ENCODE results near the gene DCAF6.

The DCAF6 gene

DNA sequence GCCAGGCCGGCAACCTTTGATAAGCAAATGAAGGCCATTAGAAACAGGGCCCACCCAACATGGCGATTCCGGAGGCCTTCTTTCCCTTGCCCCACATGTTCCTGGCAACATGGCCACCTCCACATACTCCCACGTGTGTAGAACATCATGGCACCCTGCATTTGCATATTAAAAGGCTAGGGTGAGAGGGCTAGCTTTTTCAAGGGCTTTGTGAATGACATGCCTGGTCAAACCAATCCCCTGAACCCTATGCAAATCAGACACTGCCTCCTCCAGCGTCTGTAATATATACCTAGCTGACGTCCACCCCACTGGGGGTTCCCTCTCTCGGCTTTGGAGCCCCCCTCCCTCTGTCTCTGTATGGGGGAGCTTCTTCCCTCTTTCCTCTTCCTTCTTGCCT, 24.2 kb upstream of the DCAF6 start:
- TF ChIP-seq ZFX (IDR thresholded peaks at IDR 0.05; ENCODE audit: borderline replicate concordance): no peak
- TF ChIP-seq, protein P1, sequence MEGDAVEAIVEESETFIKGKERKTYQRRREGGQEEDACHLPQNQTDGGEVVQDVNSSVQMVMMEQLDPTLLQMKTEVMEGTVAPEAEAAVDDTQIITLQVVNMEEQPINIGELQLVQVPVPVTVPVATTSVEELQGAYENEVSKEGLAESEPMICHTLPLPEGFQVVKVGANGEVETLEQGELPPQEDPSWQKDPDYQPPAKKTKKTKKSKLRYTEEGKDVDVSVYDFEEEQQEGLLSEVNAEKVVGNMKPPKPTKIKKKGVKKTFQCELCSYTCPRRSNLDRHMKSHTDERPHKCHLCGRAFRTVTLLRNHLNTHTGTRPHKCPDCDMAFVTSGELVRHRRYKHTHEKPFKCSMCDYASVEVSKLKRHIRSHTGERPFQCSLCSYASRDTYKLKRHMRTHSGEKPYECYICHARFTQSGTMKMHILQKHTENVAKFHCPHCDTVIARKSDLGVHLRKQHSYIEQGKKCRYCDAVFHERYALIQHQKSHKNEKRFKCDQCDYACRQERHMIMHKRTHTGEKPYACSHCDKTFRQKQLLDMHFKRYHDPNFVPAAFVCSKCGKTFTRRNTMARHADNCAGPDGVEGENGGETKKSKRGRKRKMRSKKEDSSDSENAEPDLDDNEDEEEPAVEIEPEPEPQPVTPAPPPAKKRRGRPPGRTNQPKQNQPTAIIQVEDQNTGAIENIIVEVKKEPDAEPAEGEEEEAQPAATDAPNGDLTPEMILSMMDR (IDR thresholded peaks at IDR 0.05): no peak
- H3K27ac ChIP-seq: peak overlapping the region; percentile 66

DNA sequence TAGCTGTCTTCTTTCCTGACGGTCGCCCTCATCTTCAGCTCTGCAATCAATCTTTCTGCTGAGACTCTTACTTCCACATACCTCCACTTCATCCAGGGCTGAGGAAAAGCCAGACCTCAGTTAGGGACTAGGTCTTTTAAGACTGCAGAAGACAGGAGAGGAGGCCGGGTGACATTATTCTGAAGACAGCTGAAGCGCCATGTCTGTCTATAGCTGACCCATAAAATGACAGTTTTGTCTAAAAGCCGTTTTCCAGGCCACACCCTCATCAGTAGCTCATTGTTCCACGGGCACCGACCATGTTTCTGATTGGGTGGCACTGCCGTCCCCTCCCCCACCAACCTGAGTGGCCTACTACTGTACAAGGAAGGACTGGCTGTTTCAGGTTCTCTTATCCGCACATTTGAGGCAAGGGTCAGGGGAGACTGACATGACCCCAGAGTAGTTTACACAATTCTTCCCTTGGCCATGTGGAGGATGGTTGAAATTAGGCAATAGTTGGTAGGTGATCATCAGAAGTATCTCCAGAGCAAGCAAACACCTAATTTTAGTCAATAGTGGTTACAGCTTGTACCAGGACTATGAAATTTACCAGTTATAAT, 22.5 kb upstream of the DCAF6 start, which contains the start of gene ADCY10:
Gene ADCY10 (minus strand): TSS at position 240 of the 602 bp plus-strand sequence. CDS start 8,994 bp downstream, outside the sequence.
- TF ChIP-seq, protein P1 (IDR thresholded peaks at IDR 0.05): no peak
- no peak for TF ChIP-seq ZFX (IDR thresholded peaks at IDR 0.05; ENCODE audit: borderline replicate concordance)
- peak within 1 kb of the TSS; percentile 66 for H3K27ac ChIP-seq

DNA sequence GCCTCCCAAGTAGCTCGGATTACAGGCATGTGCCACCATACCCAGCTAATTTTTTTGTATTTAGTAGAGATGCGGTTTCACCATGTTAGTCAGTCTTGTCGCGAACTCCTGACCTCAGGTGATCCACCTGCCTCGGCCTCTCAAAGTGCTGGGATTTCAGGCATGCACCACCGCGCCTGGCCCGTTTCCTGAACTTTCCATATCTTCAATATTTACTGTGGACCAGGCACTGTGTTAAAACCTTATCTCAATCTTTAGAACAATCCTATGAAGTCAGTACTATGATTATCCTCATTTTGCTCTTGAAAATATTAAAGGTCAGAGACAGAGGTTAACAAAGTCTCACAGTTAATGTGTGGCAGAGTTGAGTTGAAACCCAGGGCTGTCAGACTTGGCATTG, 20.9 kb upstream of the DCAF6 start:
- no peak for TF ChIP-seq ZFX (IDR thresholded peaks at IDR 0.05; ENCODE audit: borderline replicate concordance)
- TF ChIP-seq, protein P1 (IDR thresholded peaks at IDR 0.05): no peak
- H3K27ac ChIP-seq: peak overlapping the region; percentile 66

DNA sequence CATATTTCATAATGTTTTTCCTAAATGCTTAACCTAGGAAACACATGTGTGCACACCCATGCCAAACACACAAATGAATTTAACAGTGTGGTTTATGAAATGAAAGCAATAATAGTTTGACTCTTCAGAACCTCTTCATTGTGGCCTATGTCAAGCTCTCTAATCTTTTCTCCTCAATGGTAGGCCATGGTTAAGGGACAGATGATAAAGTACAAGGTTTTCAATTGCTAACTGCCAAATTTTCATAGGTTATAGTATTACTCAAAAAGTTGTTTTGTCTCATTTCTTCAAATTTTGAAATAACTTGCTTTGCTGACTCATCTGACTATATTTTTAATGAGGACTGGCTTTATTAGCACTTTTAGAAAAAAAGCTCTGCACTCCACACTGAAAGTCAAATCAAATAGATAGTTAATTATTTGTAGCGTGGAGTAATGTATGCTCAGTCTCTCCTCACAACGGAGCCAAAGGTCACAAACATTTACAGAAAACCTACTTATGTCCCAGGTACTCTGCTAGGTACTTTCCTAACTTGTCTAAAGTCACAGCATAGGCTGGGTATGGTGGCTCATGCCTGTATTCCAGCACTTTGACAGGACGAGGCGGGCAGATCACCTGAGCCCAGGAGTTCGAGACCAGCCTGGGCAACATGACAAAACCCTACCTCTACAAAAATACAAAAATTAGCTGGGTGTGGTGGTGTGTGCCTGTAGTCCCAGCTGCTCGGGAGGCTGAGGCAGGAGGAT, 19.5 kb upstream of the DCAF6 start:
- TF ChIP-seq, protein P1 (IDR thresholded peaks at IDR 0.05): no peak
- TF ChIP-seq ZFX (IDR thresholded peaks at IDR 0.05; ENCODE audit: borderline replicate concordance): no peak
- peak overlapping the region; percentile 66 for H3K27ac ChIP-seq

DNA sequence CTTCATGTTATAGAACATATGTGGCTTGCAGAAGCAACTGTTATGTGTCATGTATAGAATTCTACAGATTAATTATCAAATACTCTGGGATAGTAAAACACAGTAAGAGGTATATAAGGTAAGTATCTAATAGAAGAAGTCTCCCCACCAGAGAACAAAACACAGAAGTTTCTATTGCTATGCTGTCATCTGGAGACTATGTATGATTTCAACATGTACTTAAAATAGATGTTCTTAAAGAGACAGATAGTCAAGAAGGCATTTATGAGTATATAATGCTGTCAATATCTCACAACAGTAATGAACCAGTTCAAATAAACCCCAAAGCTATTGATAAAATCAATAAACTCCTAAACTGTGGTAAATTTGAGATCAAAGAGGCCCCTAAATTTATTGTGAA, 14.5 kb upstream of the DCAF6 start:
- H3K27ac ChIP-seq: peak overlapping the region; percentile 55
- TF ChIP-seq, protein P1 (IDR thresholded peaks at IDR 0.05): no peak
- no peak for TF ChIP-seq ZFX (IDR thresholded peaks at IDR 0.05; ENCODE audit: borderline replicate concordance)

DNA sequence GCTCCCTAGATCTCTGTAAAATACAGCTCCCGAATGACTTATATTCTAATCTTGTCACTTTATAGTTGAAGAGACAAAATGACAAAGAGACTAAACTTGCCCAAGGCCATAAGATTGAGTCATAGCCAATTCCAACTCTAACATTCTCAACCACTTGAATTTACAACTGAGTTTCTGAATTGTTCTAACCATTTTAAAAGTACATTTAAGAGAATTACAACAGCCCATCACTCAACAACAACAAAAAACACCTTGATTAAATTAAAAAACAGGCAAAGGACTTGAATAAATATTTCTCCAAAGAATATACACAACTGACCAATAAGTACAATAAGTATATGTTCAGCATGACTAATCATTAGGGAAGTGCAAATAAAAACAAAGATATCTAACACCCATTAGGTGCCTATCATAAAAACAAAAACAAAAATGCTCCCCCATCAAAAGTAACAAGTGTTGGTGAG, 13.8 kb upstream of the DCAF6 start:
- peak overlapping the region; percentile 55 for H3K27ac ChIP-seq
- TF ChIP-seq ZFX (IDR thresholded peaks at IDR 0.05; ENCODE audit: borderline replicate concordance): no peak
- TF ChIP-seq, protein P1 (IDR thresholded peaks at IDR 0.05): no peak
